OCI-LY7 (cell line): ENCODE results near the gene PGK2.

ENCODE experiments used
- EZH2phosphoT487 ChIP-seq: fragments of 200-600 bp; sonication (generic); IDR thresholded peaks from 2 replicates; pipeline ENCODE4 v1.6.1; 2018; ENCODE audit warnings: low read depth, borderline replicate concordance, mild to moderate bottlenecking, mixed run types, antibody characterized with exemption, low read length, moderate library complexity, mixed read lengths
- TF ChIP-seq, protein P1 (sequence below): fragments of 200-600 bp; sonication (generic); conservative IDR thresholded peaks from 2 replicates; pipeline ENCODE4 v1.5.1; 2014; ENCODE audit warnings: mild to moderate bottlenecking, antibody characterized with exemption, low read length, moderate library complexity, mixed read lengths

DNA sequence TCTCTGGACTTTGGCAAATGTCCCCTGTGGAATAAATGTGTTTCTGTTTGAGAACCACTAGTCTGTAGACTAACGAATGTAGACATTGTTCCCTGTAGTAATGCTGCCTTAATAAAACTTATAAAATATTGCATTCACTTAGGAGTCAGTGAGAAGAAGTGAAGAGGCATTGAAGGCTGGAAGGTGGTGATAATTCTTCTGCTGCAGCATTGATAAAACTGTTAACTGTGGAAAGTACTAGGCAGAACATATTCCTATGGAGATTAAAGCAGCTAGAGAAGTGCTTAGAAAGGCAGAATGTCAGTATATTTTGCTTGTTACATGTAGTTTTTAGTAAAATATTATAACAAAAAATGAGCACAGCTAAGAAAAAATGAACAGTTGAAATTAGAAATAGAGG lies 4.8 kb downstream of the PGK2 start:
- TF ChIP-seq, protein P1, sequence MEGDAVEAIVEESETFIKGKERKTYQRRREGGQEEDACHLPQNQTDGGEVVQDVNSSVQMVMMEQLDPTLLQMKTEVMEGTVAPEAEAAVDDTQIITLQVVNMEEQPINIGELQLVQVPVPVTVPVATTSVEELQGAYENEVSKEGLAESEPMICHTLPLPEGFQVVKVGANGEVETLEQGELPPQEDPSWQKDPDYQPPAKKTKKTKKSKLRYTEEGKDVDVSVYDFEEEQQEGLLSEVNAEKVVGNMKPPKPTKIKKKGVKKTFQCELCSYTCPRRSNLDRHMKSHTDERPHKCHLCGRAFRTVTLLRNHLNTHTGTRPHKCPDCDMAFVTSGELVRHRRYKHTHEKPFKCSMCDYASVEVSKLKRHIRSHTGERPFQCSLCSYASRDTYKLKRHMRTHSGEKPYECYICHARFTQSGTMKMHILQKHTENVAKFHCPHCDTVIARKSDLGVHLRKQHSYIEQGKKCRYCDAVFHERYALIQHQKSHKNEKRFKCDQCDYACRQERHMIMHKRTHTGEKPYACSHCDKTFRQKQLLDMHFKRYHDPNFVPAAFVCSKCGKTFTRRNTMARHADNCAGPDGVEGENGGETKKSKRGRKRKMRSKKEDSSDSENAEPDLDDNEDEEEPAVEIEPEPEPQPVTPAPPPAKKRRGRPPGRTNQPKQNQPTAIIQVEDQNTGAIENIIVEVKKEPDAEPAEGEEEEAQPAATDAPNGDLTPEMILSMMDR = no peak
- TF ChIP-seq EZH2phosphoT487 = no peak
